ENCODE data around the gene SIRT3.

The SIRT3 gene

GRCh38 chr11:235997-236773 lies at the start of gene SIRT3:
SIRT3 (minus strand) TSS chr11:236342; CDS start chr11:236328, 14 bp downstream.
- DNase-seq, result peak; percentile 69 to 77

GRCh38 chr11:285894-286220 lies 49.7 kb upstream of the SIRT3 start:
- no peak for DNase-seq

GRCh38 chr11:285021-285893 lies 49.1 kb upstream of the SIRT3 start:
- no peak for DNase-seq

- DNase-seq, result no peak
Measured at GRCh38 chr11:284105-285020, 48.2 kb upstream of the SIRT3 start.

GRCh38 chr11:283405-284104 lies 47.4 kb upstream of the SIRT3 start:
- DNase-seq, result no peak

- no peak for DNase-seq
Measured at GRCh38 chr11:282630-283360, 46.7 kb upstream of the SIRT3 start.

GRCh38 chr11:282171-282570 lies 46.0 kb upstream of the SIRT3 start:
- DNase-seq, result no peak

GRCh38 chr11:281486-282161 lies 45.5 kb upstream of the SIRT3 start:
- no peak for DNase-seq

- no peak for DNase-seq
Measured at GRCh38 chr11:280706-281485, 44.8 kb upstream of the SIRT3 start.

- no peak for DNase-seq
Measured at GRCh38 chr11:279966-280705, 44.0 kb upstream of the SIRT3 start.

GRCh38 chr11:279040-279965 lies 43.2 kb upstream of the SIRT3 start:
- no peak for DNase-seq

- DNase-seq, result no peak
Measured at GRCh38 chr11:278001-278951, 42.1 kb upstream of the SIRT3 start, which contains the start of gene NLRP6. NLRP6 (plus strand) TSS chr11:278407; CDS start chr11:278570, 163 bp downstream.

GRCh38 chr11:276219-276618 lies 40.1 kb upstream of the SIRT3 start:
- no peak for DNase-seq

- DNase-seq, result no peak
Measured at GRCh38 chr11:272931-273198, 36.7 kb upstream of the SIRT3 start.

- no peak for DNase-seq
Measured at GRCh38 chr11:272195-272930, 36.2 kb upstream of the SIRT3 start.

- no peak for DNase-seq
Measured at GRCh38 chr11:271319-271715, 35.2 kb upstream of the SIRT3 start.

Data from AML-193 (cell line).